Measurements from ENCODE around the gene CABCOCO1.

GRCh38 chr10:61758433-61758832 lies 95.7 kb downstream of the CABCOCO1 start:
- TF ChIP-seq POLR2A (IDR thresholded peaks at IDR 0.05; ENCODE audit: low read length) = no peak
- TF ChIP-seq GATA1 (IDR thresholded peaks at IDR 0.05; ENCODE audit: low read depth, low read length) = no peak
